H9 (cell line): Measurements from ENCODE around the gene BIRC7. TPM values are rescaled to one million over a fixed set of nuclear protein-coding genes. Genes with fewer than 3 reads are reported as not detected.

Experiments
- DNase-seq: peaks from one replicate; pipeline ENCODE4 v3.0.0-alpha.2; 2017
- H2AFZ ChIP-seq: one replicate; pipeline ENCODE4 v1.6.1; 2013; ENCODE audit warnings: mild to moderate bottlenecking, low read length, control low read depth, moderate library complexity
- H2AK5ac ChIP-seq: 2 replicates; pipeline ENCODE4 v1.6.1; 2013; ENCODE audit warnings: low read length, control low read depth, mixed read lengths; ENCODE audit not compliant: insufficient read length
- H2BK120ac ChIP-seq: one replicate; pipeline ENCODE4 v1.6.1; 2013; ENCODE audit warnings: low read depth, mild to moderate bottlenecking, low read length, control low read depth, inconsistent platforms; ENCODE audit not compliant: poor library complexity, severe bottlenecking
- H2BK12ac ChIP-seq: 2 replicates; pipeline ENCODE4 v1.6.1; 2013; ENCODE audit warnings: low read length, control low read depth, mixed read lengths, low read depth; ENCODE audit not compliant: insufficient read length
- H2BK15ac ChIP-seq: 2 replicates; pipeline ENCODE4 v1.6.1; 2013; ENCODE audit warnings: low read depth, low read length, control low read depth
- H2BK20ac ChIP-seq: one replicate; pipeline ENCODE4 v1.6.1; 2013; ENCODE audit warnings: low read depth, mild to moderate bottlenecking, low read length, control low read depth, inconsistent platforms; ENCODE audit not compliant: poor library complexity, severe bottlenecking
- H2BK5ac ChIP-seq: 2 replicates; pipeline ENCODE4 v1.6.1; 2013; ENCODE audit warnings: low read length, control low read depth, mixed read lengths; ENCODE audit not compliant: insufficient read length
- H3K14ac ChIP-seq: 2 replicates; pipeline ENCODE4 v1.6.1; 2013; ENCODE audit warnings: low read length, control low read depth; ENCODE audit not compliant: insufficient read depth
- H3K18ac ChIP-seq: 2 replicates; pipeline ENCODE4 v1.6.1; 2013; ENCODE audit warnings: low read depth, mild to moderate bottlenecking, mixed read lengths, low read length, control low read depth; ENCODE audit not compliant: insufficient read length
- H3K23ac ChIP-seq: 2 replicates; pipeline ENCODE4 v1.6.1; 2013; ENCODE audit warnings: low read length, control low read depth, mixed read lengths, low read depth; ENCODE audit not compliant: insufficient read length
- H3K23me2 ChIP-seq: 2 replicates; pipeline ENCODE4 v1.6.1; 2013; ENCODE audit warnings: low read depth, mild to moderate bottlenecking, mixed read lengths, low read length, control low read depth; ENCODE audit not compliant: insufficient read length, poor library complexity, severe bottlenecking
- H3K27ac ChIP-seq: 2 replicates; pipeline ENCODE4 v1.5.1; 2013; ENCODE audit warnings: low read length, control low read depth, mixed read lengths, low read depth; ENCODE audit not compliant: insufficient read length
- H3K27me3 ChIP-seq: 2 replicates; pipeline ENCODE4 v1.6.1; 2013; ENCODE audit warnings: low read length, control low read depth, inconsistent platforms; ENCODE audit not compliant: insufficient read depth
- H3K4ac ChIP-seq: 2 replicates; pipeline ENCODE4 v1.6.1; 2013; ENCODE audit warnings: low read depth, mild to moderate bottlenecking, control low read depth, inconsistent platforms, low read length, moderate library complexity
- H3K4me1 ChIP-seq: 2 replicates; pipeline ENCODE4 v1.6.1; 2013; ENCODE audit warnings: low read length, control low read depth, inconsistent platforms; ENCODE audit not compliant: insufficient read depth
- H3K4me2 ChIP-seq: 2 replicates; pipeline ENCODE4 v1.6.1; 2013; ENCODE audit warnings: low read length, control low read depth, mixed read lengths; ENCODE audit not compliant: insufficient read length, insufficient read depth
- H3K56ac ChIP-seq: 2 replicates; pipeline ENCODE4 v1.6.1; 2013; ENCODE audit warnings: low read depth, mild to moderate bottlenecking, mixed read lengths, low read length, control low read depth; ENCODE audit not compliant: insufficient read length
- H3K79me1 ChIP-seq: 2 replicates; pipeline ENCODE4 v1.6.1; 2013; ENCODE audit warnings: low read depth, mild to moderate bottlenecking, moderate library complexity, low read length, control low read depth, inconsistent platforms; ENCODE audit not compliant: insufficient read depth, poor library complexity, severe bottlenecking
- H3K79me2 ChIP-seq: 2 replicates; pipeline ENCODE4 v1.6.1; 2013; ENCODE audit warnings: low read length, control low read depth, inconsistent platforms; ENCODE audit not compliant: insufficient read depth
- H3K9ac ChIP-seq: 2 replicates; pipeline ENCODE4 v1.6.1; 2013; ENCODE audit warnings: low read length, control low read depth, mixed read lengths; ENCODE audit not compliant: insufficient read length; ENCODE audit errors: extremely low read depth
- H3K9me3 ChIP-seq: one replicate; pipeline ENCODE4 v1.6.1; 2013; ENCODE audit warnings: low read depth, low read length, inconsistent platforms; ENCODE audit not compliant: control insufficient read depth
- H3T11ph ChIP-seq: one replicate; pipeline ENCODE4 v1.6.1; 2013; ENCODE audit warnings: mild to moderate bottlenecking, low read length, control low read depth, inconsistent platforms
- H4K20me1 ChIP-seq: one replicate; pipeline ENCODE4 v1.6.1; 2013; ENCODE audit not compliant: control insufficient read depth, insufficient read length, insufficient read depth
- H4K5ac ChIP-seq: 2 replicates; pipeline ENCODE4 v1.6.1; 2013; ENCODE audit warnings: low read depth, mild to moderate bottlenecking, mixed read lengths, low read length, control low read depth; ENCODE audit not compliant: insufficient read length
- H4K8ac ChIP-seq: replicated peaks from 2 replicates; pipeline ENCODE4 v1.6.1; 2013; ENCODE audit warnings: low read length, control low read depth, mixed read lengths, low read depth; ENCODE audit not compliant: insufficient read length
- H4K91ac ChIP-seq: 2 replicates; pipeline ENCODE4 v1.6.1; 2013; ENCODE audit warnings: low read depth, mild to moderate bottlenecking, moderate library complexity, mixed read lengths, low read length, control low read depth; ENCODE audit not compliant: insufficient read length
- H3K27ac Mint-ChIP-seq, 3 experiments: 2 replicates in 2 of 3; 3 replicates in 1 of 3; pipeline ENCODE4 v1.8.0; 2020 to 2021; ENCODE audit warnings: mixed read lengths in 3 of 3, mild to moderate bottlenecking in 1 of 3, moderate library complexity in 1 of 3
- H3K27me3 Mint-ChIP-seq: 2 replicates; pipeline ENCODE4 v1.8.0; 2021; ENCODE audit warnings: low read depth, mild to moderate bottlenecking, moderate library complexity, mixed read lengths
- H3K36me3 Mint-ChIP-seq, 3 experiments: 2 replicates in 2 of 3; 3 replicates in 1 of 3; pipeline ENCODE4 v1.8.0; 2020 to 2021; ENCODE audit warnings: low read depth in 3 of 3, mixed read lengths in 3 of 3; ENCODE audit not compliant: insufficient read depth in 1 of 3
- H3K4me1 Mint-ChIP-seq, 2 experiments: 2 replicates each; pipeline ENCODE4 v1.8.0; 2020; ENCODE audit warnings: mixed read lengths in 2 of 2
- H3K4me3 Mint-ChIP-seq, 2 experiments: 2 replicates in 1 of 2; 3 replicates in 1 of 2; pipeline ENCODE4 v1.8.0; 2020 to 2021; ENCODE audit warnings: mild to moderate bottlenecking in 2 of 2, mixed read lengths in 2 of 2, moderate library complexity in 1 of 2
- H3K9me3 Mint-ChIP-seq, 2 experiments: 2 replicates in 1 of 2; 3 replicates in 1 of 2; pipeline ENCODE4 v1.8.0; 2020; ENCODE audit warnings: mild to moderate bottlenecking in 2 of 2, mixed read lengths in 2 of 2, moderate library complexity in 1 of 2
- CTCF ChIP-seq: fragments of 200-600 bp; sonication (generic); conservative IDR thresholded peaks from 3 replicates; pipeline ENCODE4 v1.8.0; 2021; ENCODE audit warnings: antibody characterized with exemption, mild to moderate bottlenecking
- WGBS: extraction: QIAGEN DNeasy Blood & Tissue Kit; methylation state at CpG from one replicate; pipeline ENCODE4 v1.1.7; 2013; ENCODE audit warnings: missing lambda C conversion rate, low lambda C conversion rate, mixed read lengths; ENCODE audit not compliant: insufficient read length; ENCODE audit errors: extremely low coverage; 5-methylcytosine and 5-hydroxymethylcytosine counted together
- total RNA-seq: library from RNA; stranded (reverse); gene quantifications from 2 replicates; pipeline ENCODE4 v1.2.1, GENCODE V29; 2021

Gene BIRC7
- total RNA-seq, 1 experiment from 2014 or later, result not detected

GRCh38 chr20:63215101-63216040 is 20.3 kb upstream of the BIRC7 start:
- H3K9me3 ChIP-seq, result no peaks in the 10 kb centered on the region
- peaks cover 0 to 1% of the 10 kb centered on the region in 2 experiments; a peak in 1 of 5 replicates for H3K9me3 Mint-ChIP-seq
- H2BK15ac ChIP-seq, result no peak overlapping the region
- peaks cover 15% of the 10 kb centered on the region for H3K27me3 Mint-ChIP-seq
- H3K9ac ChIP-seq, result peak overlapping the region; percentile 55
- no peak overlapping the region for H3K4ac ChIP-seq
- H2BK20ac ChIP-seq, result no peak overlapping the region
- no peaks in the 10 kb centered on the region for H3K4me1 ChIP-seq
- TF ChIP-seq CTCF, result peak; percentile 55; the same call in 2 of the 3 replicates
- H2BK120ac ChIP-seq, result no peak overlapping the region
- H3K79me2 ChIP-seq, result peaks cover 30% of the 10 kb centered on the region
- H2AFZ ChIP-seq, result no peak overlapping the region
- no peak overlapping the region for H3T11ph ChIP-seq
- H2BK12ac ChIP-seq, result no peak overlapping the region
- H2BK5ac ChIP-seq, result no peak overlapping the region
- H3K4me2 ChIP-seq, result peak overlapping the region; percentile 92
- DNase-seq, result no peak
- peaks cover 3% of the 10 kb centered on the region for H4K20me1 ChIP-seq
- no peak overlapping the region for H3K18ac ChIP-seq
- peaks cover 9% of the 10 kb centered on the region for H3K23me2 ChIP-seq
- peak overlapping the region; percentile 94 to 95 (median 94); a peak in 6 of 7 replicates for H3K27ac Mint-ChIP-seq
- no peaks in the 10 kb centered on the region for H3K27me3 ChIP-seq
- no peak overlapping the region for H3K23ac ChIP-seq
- H3K27ac ChIP-seq, result no peak overlapping the region
- peaks cover 37 to 50% (median 45%) of the 10 kb centered on the region in 3 experiments; a peak in 6 of 7 replicates for H3K36me3 Mint-ChIP-seq
- H4K5ac ChIP-seq, result no peak overlapping the region
- H3K14ac ChIP-seq, result 0 out of 2 replicates have a peak overlapping the region, but pooled peaks have one; percentile 58
- H4K91ac ChIP-seq, result no peak overlapping the region
- no peak overlapping the region for H3K56ac ChIP-seq
- H2AK5ac ChIP-seq, result no peak overlapping the region
- peaks cover 29% of the 10 kb centered on the region in 2 experiments for H3K4me1 Mint-ChIP-seq
- no peak overlapping the region for H4K8ac ChIP-seq
- WGBS, result no CpG with 5 or more reads among the region's 81 CpGs
- peaks cover 4% of the 10 kb centered on the region for H3K79me1 ChIP-seq
- peak overlapping the region; percentile 98 to 99 for H3K4me3 Mint-ChIP-seq
